Trophoblast cell (in vitro differentiated cells and primary cell): Measurements from ENCODE around the gene ST6GALNAC4.
A peak's percentile ranks its signal among the peaks of the same experiment; 100 is the strongest.

Experiments used
- DNase-seq, 2 donors: peaks; one replicate each; pipeline ENCODE4 v3.0.0-alpha.2; 2016
- H2AFZ ChIP-seq: 2 replicates; pipeline ENCODE4 v1.6.1; 2013; ENCODE audit warnings: low read length, moderate library complexity, mild to moderate bottlenecking; ENCODE audit not compliant: insufficient read depth, poor library complexity
- H2AK5ac ChIP-seq: 2 replicates; pipeline ENCODE4 v1.6.1; 2013; ENCODE audit warnings: mild to moderate bottlenecking, low read length
- H2BK120ac ChIP-seq: 2 replicates; pipeline ENCODE4 v1.6.1; 2013; ENCODE audit warnings: low read length, mild to moderate bottlenecking, moderate library complexity; ENCODE audit not compliant: insufficient read depth, poor library complexity
- H2BK12ac ChIP-seq: 2 replicates; pipeline ENCODE4 v1.6.1; 2013; ENCODE audit warnings: mild to moderate bottlenecking, low read length, moderate library complexity
- H2BK5ac ChIP-seq: 2 replicates; pipeline ENCODE4 v1.6.1; 2013; ENCODE audit warnings: low read length, low read depth, moderate library complexity, mild to moderate bottlenecking; ENCODE audit not compliant: poor library complexity
- H3K14ac ChIP-seq: 2 replicates; pipeline ENCODE4 v1.6.1; 2013; ENCODE audit warnings: mild to moderate bottlenecking, low read length
- H3K18ac ChIP-seq: 2 replicates; pipeline ENCODE4 v1.6.1; 2013; ENCODE audit warnings: mild to moderate bottlenecking, low read length
- H3K23ac ChIP-seq: 2 replicates; pipeline ENCODE4 v1.6.1; 2013; ENCODE audit warnings: low read length
- H3K27ac ChIP-seq: 2 replicates; pipeline ENCODE4 v1.5.1; 2013; ENCODE audit warnings: low read depth, mild to moderate bottlenecking, inconsistent platforms, low read length, moderate library complexity
- H3K27me3 ChIP-seq: 2 replicates; pipeline ENCODE4 v1.6.1; 2013; ENCODE audit warnings: inconsistent platforms, mild to moderate bottlenecking, low read length, moderate library complexity; ENCODE audit not compliant: insufficient read depth
- H3K36me3 ChIP-seq, 2 experiments: 1 replicate in 1 of 2; 2 replicates in 1 of 2; pipeline ENCODE4 v1.6.1; 2013; ENCODE audit warnings: low read length in 2 of 2, mild to moderate bottlenecking in 2 of 2, moderate library complexity in 1 of 2; ENCODE audit not compliant: insufficient read depth in 2 of 2, control insufficient read depth in 1 of 2
- H3K4ac ChIP-seq: 2 replicates; pipeline ENCODE4 v1.6.1; 2013; ENCODE audit warnings: low read depth, mild to moderate bottlenecking, low read length, moderate library complexity
- H3K4me1 ChIP-seq, 2 experiments: 1 replicate in 1 of 2; 2 replicates in 1 of 2; pipeline ENCODE4 v1.6.1; 2013; ENCODE audit warnings: low read length in 2 of 2, mild to moderate bottlenecking in 2 of 2, moderate library complexity in 1 of 2; ENCODE audit not compliant: insufficient read depth in 2 of 2, control insufficient read depth in 1 of 2
- H3K4me2 ChIP-seq: 2 replicates; pipeline ENCODE4 v1.6.1; 2013; ENCODE audit warnings: inconsistent platforms, mild to moderate bottlenecking, low read length, moderate library complexity
- H3K4me3 ChIP-seq: 2 replicates; pipeline ENCODE4 v1.5.1; 2013; ENCODE audit warnings: mild to moderate bottlenecking, low read depth, low read length, inconsistent platforms
- H3K79me1 ChIP-seq: one replicate; pipeline ENCODE4 v1.6.1; 2013; ENCODE audit warnings: low read length
- H3K79me2 ChIP-seq: 2 replicates; pipeline ENCODE4 v1.6.1; 2013; ENCODE audit warnings: low read length, mild to moderate bottlenecking; ENCODE audit not compliant: control insufficient read depth, insufficient read depth, poor library complexity
- H3K9ac ChIP-seq: 2 replicates; pipeline ENCODE4 v1.6.1; 2013; ENCODE audit warnings: mild to moderate bottlenecking, low read length
- H3K9me3 ChIP-seq: 2 replicates; pipeline ENCODE4 v1.6.1; 2013; ENCODE audit warnings: low read depth, mild to moderate bottlenecking, control low read depth, inconsistent platforms, low read length; ENCODE audit not compliant: insufficient read depth
- H4K12ac ChIP-seq: 2 replicates; pipeline ENCODE4 v1.6.1; 2013; ENCODE audit warnings: low read depth, mild to moderate bottlenecking, low read length, moderate library complexity
- H4K8ac ChIP-seq: 2 replicates; pipeline ENCODE4 v1.6.1; 2013; ENCODE audit warnings: low read depth, mild to moderate bottlenecking, low read length, moderate library complexity
- H4K91ac ChIP-seq: one replicate; pipeline ENCODE4 v1.6.1; 2013; ENCODE audit warnings: low read depth, mild to moderate bottlenecking, low read length, moderate library complexity
- WGBS: extraction: QIAGEN DNeasy Blood & Tissue Kit; methylation state at CpG from one replicate; pipeline ENCODE4 v1.1.7; 2013; ENCODE audit warnings: missing lambda C conversion rate; ENCODE audit not compliant: insufficient read length, insufficient coverage; ENCODE audit errors: extremely low coverage; 5-methylcytosine and 5-hydroxymethylcytosine counted together

Gene ST6GALNAC4

GRCh38 chr9:127863191-127863621, 53.6 kb downstream of the ST6GALNAC4 start:
- no peak for DNase-seq
- peaks cover 1% of the 10 kb centered on the region for H3K9me3 ChIP-seq
- H2BK5ac ChIP-seq: no peak overlapping the region
- no peak overlapping the region for H3K14ac ChIP-seq
- no peak overlapping the region for H3K23ac ChIP-seq
- H4K91ac ChIP-seq: no peak overlapping the region
- no peak overlapping the region for H4K8ac ChIP-seq
- no peak overlapping the region for H2AFZ ChIP-seq
- H3K4ac ChIP-seq: no peak overlapping the region
- no peaks in the 10 kb centered on the region for H3K79me2 ChIP-seq
- no peak overlapping the region for H3K4me3 ChIP-seq
- peaks cover 30% of the 10 kb centered on the region for H3K79me1 ChIP-seq
- H3K9ac ChIP-seq: no peak overlapping the region
- peaks cover 18 to 27% of the 10 kb centered on the region in 2 experiments for H3K4me1 ChIP-seq
- H2BK120ac ChIP-seq: no peak overlapping the region
- no peak overlapping the region for H4K12ac ChIP-seq
- H3K27me3 ChIP-seq: no peaks in the 10 kb centered on the region
- H2AK5ac ChIP-seq: no peak overlapping the region
- H3K27ac ChIP-seq: no peak overlapping the region
- no peak overlapping the region for H3K4me2 ChIP-seq
- no CpG with 5 or more reads among the region's 13 CpGs for WGBS
- peaks cover 4 to 5% of the 10 kb centered on the region in 2 experiments for H3K36me3 ChIP-seq
- no peak overlapping the region for H3K18ac ChIP-seq
- H2BK12ac ChIP-seq: no peak overlapping the region

GRCh38 chr9:127862075-127863011, 54.5 kb downstream of the ST6GALNAC4 start:
- no peak for DNase-seq
- H2AFZ ChIP-seq: peak overlapping the region; percentile 21
- no peak overlapping the region for H3K4me3 ChIP-seq
- H4K12ac ChIP-seq: no peak overlapping the region
- no peaks in the 10 kb centered on the region for H3K79me2 ChIP-seq
- H4K91ac ChIP-seq: peak overlapping the region; percentile 59
- H3K4ac ChIP-seq: no peak overlapping the region
- H3K27me3 ChIP-seq: no peaks in the 10 kb centered on the region
- peak overlapping the region; percentile 20 for H2BK12ac ChIP-seq
- H3K4me1 ChIP-seq: peaks cover 10 to 22% of the 10 kb centered on the region in 2 experiments
- H3K18ac ChIP-seq: peak overlapping the region; percentile 4
- H4K8ac ChIP-seq: no peak overlapping the region
- H2BK5ac ChIP-seq: peak overlapping the region; percentile 8
- H3K4me2 ChIP-seq: no peak overlapping the region
- peaks cover 2 to 5% of the 10 kb centered on the region in 2 experiments for H3K36me3 ChIP-seq
- peak overlapping the region; percentile 46 for H2AK5ac ChIP-seq
- H3K9ac ChIP-seq: no peak overlapping the region
- H3K27ac ChIP-seq: no peak overlapping the region
- H3K23ac ChIP-seq: no peak overlapping the region
- peaks cover 32% of the 10 kb centered on the region for H3K79me1 ChIP-seq
- H2BK120ac ChIP-seq: peak overlapping the region; percentile 53
- H3K9me3 ChIP-seq: peaks cover 4% of the 10 kb centered on the region
- H3K14ac ChIP-seq: peak overlapping the region; percentile 74
- no CpG with 5 or more reads among the region's 29 CpGs for WGBS

- Histone ChIP-seq H2AK5ac (peak overlapping the region; percentile 38), H4K8ac (peak overlapping the region; percentile 47), H3K27ac (peak overlapping the region; percentile 7), H3K14ac (peak overlapping the region; percentile 20), H3K9me3 (peaks cover 3% of the 10 kb centered on the region), H3K9ac (no peak overlapping the region), H3K4me2 (no peak overlapping the region), H2BK120ac (peak overlapping the region; percentile 79), H3K4me1 (peaks cover 7 to 21% of the 10 kb centered on the region in 2 experiments), H3K27me3 (no peaks in the 10 kb centered on the region), H2BK5ac (peak overlapping the region; percentile 22), H3K36me3 (peaks cover 0 to 1% of the 10 kb centered on the region in 2 experiments), H3K23ac (no peak overlapping the region), H2BK12ac (peak overlapping the region; percentile 9), H3K79me2 (no peaks in the 10 kb centered on the region), H2AFZ (peak overlapping the region; percentile 33), H4K12ac (no peak overlapping the region), H3K18ac (no peak overlapping the region), H3K79me1 (peaks cover 37% of the 10 kb centered on the region), H4K91ac (peak overlapping the region; percentile 73), H3K4ac (no peak overlapping the region), H3K4me3 (no peak overlapping the region)
- DNase-seq: no peak
- WGBS: no CpG with 5 or more reads among the region's 11 CpGs
These were observed 56.1 kb downstream of the ST6GALNAC4 start for GRCh38 chr9:127860779-127861178.

- Histone ChIP-seq H2BK12ac (peak overlapping the region; percentile 9), H3K23ac (no peak overlapping the region), H4K8ac (peak overlapping the region; percentile 47), H3K9me3 (peaks cover 3% of the 10 kb centered on the region), H2BK5ac (peak overlapping the region; percentile 22), H3K27me3 (no peaks in the 10 kb centered on the region), H2AFZ (peak overlapping the region; percentile 33), H2AK5ac (peak overlapping the region; percentile 38), H3K4me2 (no peak overlapping the region), H4K12ac (no peak overlapping the region), H2BK120ac (peak overlapping the region; percentile 79), H3K14ac (peak overlapping the region; percentile 20), H3K79me1 (peaks cover 40% of the 10 kb centered on the region), H3K18ac (no peak overlapping the region), H4K91ac (peak overlapping the region; percentile 73), H3K9ac (no peak overlapping the region), H3K79me2 (no peaks in the 10 kb centered on the region), H3K36me3 (no peaks in the 10 kb centered on the region), H3K4me1 (peaks cover 7 to 21% of the 10 kb centered on the region in 2 experiments), H3K4ac (no peak overlapping the region), H3K27ac (peak overlapping the region; percentile 7), H3K4me3 (no peak overlapping the region)
- DNase-seq: no peak
- WGBS: no CpG with 5 or more reads among the region's 8 CpGs
These were observed 56.6 kb downstream of the ST6GALNAC4 start for GRCh38 chr9:127860260-127860659.
